ENCODE data around the gene ECHS1.

DNA sequence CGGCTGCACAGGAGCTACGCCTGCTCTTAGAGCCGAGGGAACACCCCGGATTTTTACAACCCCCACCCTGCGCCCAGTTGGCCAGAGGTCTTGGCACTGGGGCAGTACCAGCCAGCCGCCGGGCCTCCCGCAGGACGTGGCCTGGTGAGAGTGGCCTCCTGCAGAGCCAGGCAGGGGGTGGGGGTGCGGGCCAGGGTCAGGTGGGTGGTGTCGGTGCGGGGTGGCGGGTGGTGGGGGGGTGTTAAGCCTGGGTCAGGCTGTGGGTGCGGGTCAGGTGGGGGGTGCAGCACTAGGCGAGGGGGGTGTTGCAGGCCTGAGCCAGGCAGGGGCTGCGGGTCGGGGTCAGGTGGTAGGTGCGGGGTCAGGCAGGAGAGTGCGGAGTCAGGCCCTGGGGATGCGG lies 647 bp downstream of the ECHS1 start:
- TF ChIP-seq, protein P1, sequence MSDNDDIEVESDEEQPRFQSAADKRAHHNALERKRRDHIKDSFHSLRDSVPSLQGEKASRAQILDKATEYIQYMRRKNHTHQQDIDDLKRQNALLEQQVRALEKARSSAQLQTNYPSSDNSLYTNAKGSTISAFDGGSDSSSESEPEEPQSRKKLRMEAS (IDR thresholded peaks at IDR 0.05) = no peak
- TF ChIP-seq RAD21 (IDR thresholded peaks at IDR 0.05; ENCODE audit: low read depth) (no peak), TEAD4 (IDR thresholded peaks at IDR 0.05) (no peak), TAF1 (IDR thresholded peaks at IDR 0.05; ENCODE audit: low read depth) (no peak), EP300 (IDR thresholded peaks at IDR 0.05; ENCODE audit: borderline replicate concordance) (no peak), CEBPB (IDR thresholded peaks at IDR 0.05) (no peak)
